Kidney capillary endothelial cell (primary cell): ENCODE results near the gene GREB1L.
A peak's percentile ranks its signal among the peaks of the same experiment; 100 is the strongest.
"Not testable (repeated sequence)": the region's sequence is repeated elsewhere in the genome, so short reads cannot be mapped to it uniquely, and the experiment has no call there.

Source experiments
- DNase-seq: peaks from one replicate; pipeline ENCODE4 v3.0.0-alpha.2; 2018; ENCODE audit warnings: low spot score

Gene GREB1L

GRCh38 chr18:21242141-21242779, at the start of gene GREB1L:
Gene GREB1L (plus strand): TSS chr18:21242232. CDS start chr18:21383519, 141,287 bp downstream.
- peak; percentile 29 for DNase-seq

GRCh38 chr18:21192308-21192624, 49.8 kb upstream of the GREB1L start:
- no peak for DNase-seq

- DNase-seq: peak; percentile 56
These were observed 46.9 kb upstream of the GREB1L start for GRCh38 chr18:21194871-21195771.

- DNase-seq: no peak
These were observed 45.6 kb upstream of the GREB1L start for GRCh38 chr18:21196426-21196825.

- DNase-seq: no peak
These were observed 38.9 kb upstream of the GREB1L start for GRCh38 chr18:21203126-21203525.

- DNase-seq: no peak
These were observed 38.3 kb upstream of the GREB1L start for GRCh38 chr18:21203542-21204241.

GRCh38 chr18:21205695-21206094, 36.3 kb upstream of the GREB1L start:
- DNase-seq: no peak

- no peak for DNase-seq
These were observed 31.8 kb upstream of the GREB1L start for GRCh38 chr18:21210278-21210677.

- DNase-seq: no peak
These were observed 31.2 kb upstream of the GREB1L start for GRCh38 chr18:21210784-21211183.

- DNase-seq: not testable (repeated sequence)
These were observed 27.6 kb upstream of the GREB1L start for GRCh38 chr18:21214409-21214808.

GRCh38 chr18:21215490-21215889, 26.5 kb upstream of the GREB1L start:
- no peak for DNase-seq

- DNase-seq: no peak
These were observed 23.2 kb upstream of the GREB1L start for GRCh38 chr18:21218862-21219261.

GRCh38 chr18:21230436-21230835, 11.6 kb upstream of the GREB1L start:
- DNase-seq: no peak

GRCh38 chr18:21241301-21242048, 557 bp upstream of the GREB1L start:
- no peak for DNase-seq

- DNase-seq: no peak
These were observed 859 bp downstream of the GREB1L start for GRCh38 chr18:21242780-21243401.

GRCh38 chr18:21254576-21254975, 12.5 kb downstream of the GREB1L start:
- DNase-seq: no peak

- no peak for DNase-seq
These were observed 13.2 kb downstream of the GREB1L start for GRCh38 chr18:21255211-21255610.

- DNase-seq: no peak
These were observed 15.4 kb downstream of the GREB1L start for GRCh38 chr18:21257386-21257785.

- no peak for DNase-seq
These were observed 18.6 kb downstream of the GREB1L start for GRCh38 chr18:21260621-21261020.

GRCh38 chr18:21261352-21261751, 19.3 kb downstream of the GREB1L start:
- DNase-seq: no peak

- no peak for DNase-seq
These were observed 20.2 kb downstream of the GREB1L start for GRCh38 chr18:21262244-21262643.

- no peak for DNase-seq
These were observed 20.9 kb downstream of the GREB1L start for GRCh38 chr18:21262979-21263378.
